ENCODE data around the gene PCCA.
A peak's percentile ranks its signal among the peaks of the same experiment; 100 is the strongest.
"Not testable (repeated sequence)": the region's sequence is repeated elsewhere in the genome, so short reads cannot be mapped to it uniquely, and the experiment has no call there.

PCCA gene

GRCh38 chr13:100517135-100517534 lies 428.2 kb downstream of the PCCA start:
- no peak for DNase-seq

DNA sequence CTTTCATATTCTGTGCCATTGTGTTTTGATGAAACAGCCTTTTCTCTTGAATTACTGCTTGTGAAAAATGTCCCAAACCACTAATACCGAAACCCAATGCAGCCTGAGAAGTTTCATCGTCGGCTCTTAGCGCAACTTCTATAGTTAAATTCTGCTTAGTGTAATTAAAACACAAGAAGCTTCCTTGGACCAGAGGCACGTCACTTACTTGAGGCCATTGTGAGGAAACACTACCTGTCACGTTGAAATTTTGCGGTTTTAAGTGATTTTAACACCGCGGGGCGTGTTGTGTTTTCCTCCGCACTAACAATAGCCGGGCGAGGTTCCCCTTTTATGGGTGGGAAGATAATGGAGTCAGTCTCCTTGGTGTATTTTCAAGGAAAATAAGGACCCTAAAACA lies 428.8 kb downstream of the PCCA start:
- DNase-seq, result no peak

DNA sequence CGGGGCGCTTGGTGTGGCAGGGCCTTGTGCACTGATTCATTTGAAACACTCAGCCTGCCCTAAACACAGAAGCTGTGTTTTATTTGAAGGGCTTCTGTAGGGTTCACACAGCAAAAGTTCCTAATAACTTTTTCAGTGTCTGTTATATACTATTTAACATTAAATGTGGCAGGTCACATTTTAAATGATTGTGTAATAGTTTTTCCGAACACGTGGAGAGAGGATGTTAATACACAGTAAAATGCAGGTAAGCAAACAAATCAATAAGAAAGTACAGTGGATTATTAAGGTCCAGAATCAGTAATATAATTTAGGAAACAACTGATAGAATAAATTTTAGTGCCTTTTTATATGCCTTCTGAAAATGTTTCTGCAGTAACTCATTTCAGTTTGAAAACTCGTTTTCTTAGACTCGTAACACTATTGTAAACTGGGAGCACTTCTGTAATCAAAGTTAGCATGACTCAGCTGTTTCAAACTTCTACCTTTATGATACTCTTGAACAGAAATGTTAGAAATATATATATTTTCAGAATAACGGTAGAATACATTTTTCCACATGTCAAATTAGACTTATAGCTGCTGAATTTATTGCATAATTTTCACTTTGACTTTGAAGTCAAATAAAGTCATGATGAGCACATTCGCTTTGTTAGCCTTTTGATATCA lies 429.6 kb downstream of the PCCA start:
- no peak for DNase-seq

DNA sequence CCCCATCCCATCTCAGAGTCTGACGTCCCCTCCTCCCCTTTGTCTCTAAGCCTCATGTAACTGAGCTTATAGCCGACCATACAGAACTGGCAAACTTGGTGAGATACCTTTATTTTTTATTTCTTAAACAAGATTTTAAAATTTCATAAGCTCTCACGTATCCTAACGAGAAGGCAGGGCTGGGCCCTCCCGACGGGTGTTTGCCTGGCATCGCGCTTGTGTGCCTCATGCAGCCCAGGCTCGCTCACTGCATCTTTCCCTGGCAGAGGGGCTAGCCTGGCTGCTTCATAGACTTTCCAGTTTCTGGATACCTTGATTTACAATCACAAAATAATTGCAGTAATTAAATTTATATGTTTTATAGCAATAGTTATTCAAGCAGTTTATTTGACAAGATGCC lies 430.7 kb downstream of the PCCA start:
- DNase-seq, result no peak

GRCh38 chr13:100520936-100521850 lies 432.3 kb downstream of the PCCA start:
- peak in 1 of 2 experiments; percentile 53 for DNase-seq

GRCh38 chr13:100521851-100522617 lies 433.1 kb downstream of the PCCA start:
- DNase-seq, result no peak

DNA sequence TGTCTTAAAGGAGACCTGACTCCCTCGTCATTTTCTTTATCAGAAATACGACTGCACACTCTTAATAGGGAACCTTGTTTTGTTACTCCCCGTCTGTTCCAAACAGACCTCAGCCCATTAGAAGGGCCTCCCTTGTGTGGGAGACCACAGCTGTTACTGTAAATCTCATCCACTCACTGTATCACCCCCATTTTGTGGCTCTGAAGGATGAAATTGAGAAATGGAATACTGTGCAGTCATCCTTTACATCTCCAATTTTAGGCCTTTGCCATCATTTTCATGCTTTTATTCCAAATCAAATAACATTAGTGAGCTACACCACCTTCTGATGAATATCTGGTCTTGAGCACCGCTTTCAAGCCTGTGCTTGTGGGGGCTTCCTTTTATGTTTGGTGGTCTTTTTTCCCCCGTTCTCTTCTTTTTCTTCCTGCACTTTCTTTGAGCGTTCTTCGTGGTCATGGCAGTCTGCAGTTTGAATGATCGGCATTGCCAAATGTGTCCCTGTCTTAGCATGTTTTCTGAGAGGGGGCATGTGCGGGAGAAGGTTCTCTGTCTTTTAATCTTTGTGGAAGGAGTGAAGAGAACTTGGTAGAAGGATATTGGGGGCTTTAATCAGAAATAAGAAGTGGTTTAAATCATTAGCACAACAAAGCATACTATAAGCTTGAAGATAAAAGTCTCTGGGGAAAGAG lies 433.9 kb downstream of the PCCA start:
- no peak for DNase-seq

- no peak for DNase-seq
Measured at GRCh38 chr13:100523411-100523810, 434.5 kb downstream of the PCCA start.

DNA sequence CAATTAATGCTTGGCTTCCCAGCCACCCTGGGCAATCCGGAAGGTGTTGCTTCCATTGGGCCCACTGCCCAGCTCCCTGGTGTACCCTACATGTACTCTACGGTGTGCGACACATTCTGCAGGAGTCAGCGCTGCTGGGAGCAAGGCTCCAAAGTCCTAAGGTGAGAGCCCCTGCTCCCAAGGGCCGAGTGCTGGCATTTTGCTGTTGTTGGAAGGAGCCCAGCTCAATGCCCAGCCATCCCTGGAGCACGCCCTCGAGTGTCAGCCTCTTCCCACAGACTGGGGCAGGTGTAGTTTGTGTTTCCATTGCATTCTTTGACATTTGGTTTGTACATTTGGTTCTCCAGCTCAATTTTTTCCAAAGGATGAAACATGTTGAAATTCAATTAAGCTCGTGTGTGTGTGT lies 435.1 kb downstream of the PCCA start:
- no peak for DNase-seq

- DNase-seq, result not testable (repeated sequence)
Measured at GRCh38 chr13:100524688-100525087, 435.8 kb downstream of the PCCA start.

GRCh38 chr13:100525453-100526317 lies 436.8 kb downstream of the PCCA start:
- DNase-seq, result no peak

DNA sequence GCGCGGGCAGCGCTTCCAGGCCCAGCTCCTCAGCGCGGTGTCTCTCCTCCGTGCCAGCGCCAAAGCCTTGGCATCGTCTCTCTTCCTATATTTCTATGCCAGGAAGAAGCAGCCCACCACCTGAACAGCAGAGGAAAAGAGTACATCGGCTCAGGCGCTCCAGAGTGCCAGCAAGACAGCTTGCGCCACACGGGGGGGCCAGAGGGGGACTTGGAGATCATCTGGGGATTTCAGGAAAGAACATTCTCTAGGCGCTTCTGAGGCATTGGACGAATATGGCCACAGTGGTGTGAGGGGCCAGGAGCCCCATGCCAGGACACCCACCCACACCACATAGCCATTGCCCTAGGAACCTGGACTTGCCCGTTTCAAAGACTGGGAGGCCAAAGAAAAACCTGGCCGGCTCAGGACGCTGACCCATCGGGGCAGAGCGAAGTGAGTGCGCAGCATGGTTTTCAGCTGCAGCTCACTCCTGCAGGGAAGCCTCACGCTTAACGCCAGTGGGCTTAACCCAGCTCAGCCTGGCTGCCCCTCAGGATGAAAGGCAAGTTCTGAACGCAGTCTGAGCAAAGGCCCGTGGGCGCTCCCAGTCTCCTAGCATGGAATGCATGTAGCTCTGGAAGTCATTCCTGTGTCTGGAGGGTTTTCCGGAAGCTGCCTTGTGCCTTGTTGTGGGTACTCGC lies 437.6 kb downstream of the PCCA start:
- DNase-seq, result no peak

DNA sequence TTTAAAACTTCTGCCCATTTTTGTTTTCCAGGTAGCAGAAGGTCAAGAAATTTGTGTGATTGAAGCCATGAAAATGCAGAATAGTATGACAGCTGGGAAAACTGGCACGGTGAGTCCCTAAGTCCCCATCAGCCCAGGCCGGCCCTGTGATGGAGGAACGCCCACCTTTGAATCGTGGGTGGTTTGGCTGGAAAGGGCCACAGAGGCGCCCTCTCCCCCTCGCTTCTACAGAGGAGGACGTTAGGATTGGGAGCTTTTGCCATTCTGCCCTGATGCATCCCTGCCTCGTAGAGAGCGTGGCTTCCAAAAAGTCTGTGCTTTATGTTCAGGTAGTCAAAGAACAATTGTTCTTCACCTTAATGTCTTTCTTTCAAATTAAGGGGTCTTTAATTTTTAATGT lies 438.8 kb downstream of the PCCA start:
- DNase-seq, result no peak

DNA sequence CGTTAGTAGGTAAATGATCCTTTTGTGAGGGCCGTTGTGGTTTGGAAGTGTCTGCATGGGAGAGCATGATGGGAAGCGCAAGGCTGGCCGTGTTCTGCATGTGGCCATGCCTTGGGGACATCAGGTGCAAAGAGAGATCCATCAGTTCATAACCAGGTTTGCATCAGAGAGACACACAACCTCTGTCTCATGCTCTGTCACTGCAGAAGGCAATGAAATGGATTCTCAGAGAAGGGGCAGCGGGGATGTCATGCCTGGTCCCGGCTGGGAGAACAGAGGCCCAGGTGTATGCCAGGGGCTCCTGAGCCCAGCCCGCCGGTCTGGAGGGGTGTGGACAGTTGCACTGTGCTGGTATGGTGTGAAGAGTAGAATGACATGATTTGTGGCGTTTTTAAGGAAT lies 439.5 kb downstream of the PCCA start:
- DNase-seq, result no peak

GRCh38 chr13:100528820-100529219 lies 439.9 kb downstream of the PCCA start:
- no peak for DNase-seq

DNA sequence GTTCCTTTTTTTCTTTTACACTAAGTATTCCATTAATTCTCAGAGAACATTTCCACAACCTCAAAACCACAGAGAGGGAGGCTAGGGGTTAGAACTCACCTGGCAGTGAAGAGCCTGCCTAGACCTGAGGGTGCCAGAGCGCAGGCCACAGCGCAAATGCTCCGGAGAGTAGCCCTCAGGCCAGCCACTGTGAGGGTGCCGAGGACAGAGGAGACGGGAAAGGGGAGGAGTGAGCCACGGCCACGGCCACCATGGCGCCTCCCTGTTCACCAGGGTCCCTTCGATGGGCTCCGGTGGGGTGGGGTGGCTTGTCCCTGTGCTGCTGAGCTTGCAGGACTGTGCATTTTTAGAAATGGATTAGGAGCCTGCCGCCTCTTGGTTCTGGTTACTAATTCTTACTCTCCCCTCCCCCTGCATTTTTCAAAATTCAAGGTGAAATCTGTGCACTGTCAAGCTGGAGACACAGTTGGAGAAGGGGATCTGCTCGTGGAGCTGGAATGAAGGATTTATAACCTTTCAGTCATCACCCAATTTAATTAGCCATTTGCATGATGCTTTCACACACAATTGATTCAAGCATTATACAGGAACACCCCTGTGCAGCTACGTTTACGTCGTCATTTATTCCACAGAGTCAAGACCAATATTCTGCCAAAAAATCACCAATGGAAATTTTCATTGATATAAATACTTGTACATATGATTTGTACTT lies 440.9 kb downstream of the PCCA start:
- DNase-seq, result no peak

DNA sequence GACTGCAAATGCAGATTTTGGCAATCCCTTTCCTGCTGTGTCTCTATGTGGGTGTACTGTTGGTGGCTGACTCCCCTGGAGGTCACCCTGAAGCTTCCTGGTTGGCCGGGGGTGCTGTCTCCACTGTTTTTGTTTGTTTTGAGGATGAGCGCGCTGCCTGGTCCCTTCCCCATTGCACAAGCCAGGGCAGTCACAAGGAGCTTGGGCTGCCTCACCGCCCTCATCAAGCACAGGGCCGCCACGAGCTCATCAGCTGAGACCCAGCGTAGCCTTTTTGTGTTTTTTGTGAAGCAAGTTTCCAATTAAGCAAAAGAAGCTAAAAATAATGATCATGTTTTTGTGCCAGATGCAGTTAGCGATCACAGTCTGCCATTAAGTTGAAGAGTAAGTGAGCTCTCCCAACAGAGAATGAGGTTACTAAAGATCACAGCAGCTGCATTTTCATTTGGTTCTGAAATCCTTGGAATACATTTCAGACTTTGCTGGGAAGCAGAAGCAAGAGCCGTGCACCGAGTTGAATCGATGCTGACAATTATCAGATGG lies 441.8 kb downstream of the PCCA start:
- no peak for DNase-seq

DNA sequence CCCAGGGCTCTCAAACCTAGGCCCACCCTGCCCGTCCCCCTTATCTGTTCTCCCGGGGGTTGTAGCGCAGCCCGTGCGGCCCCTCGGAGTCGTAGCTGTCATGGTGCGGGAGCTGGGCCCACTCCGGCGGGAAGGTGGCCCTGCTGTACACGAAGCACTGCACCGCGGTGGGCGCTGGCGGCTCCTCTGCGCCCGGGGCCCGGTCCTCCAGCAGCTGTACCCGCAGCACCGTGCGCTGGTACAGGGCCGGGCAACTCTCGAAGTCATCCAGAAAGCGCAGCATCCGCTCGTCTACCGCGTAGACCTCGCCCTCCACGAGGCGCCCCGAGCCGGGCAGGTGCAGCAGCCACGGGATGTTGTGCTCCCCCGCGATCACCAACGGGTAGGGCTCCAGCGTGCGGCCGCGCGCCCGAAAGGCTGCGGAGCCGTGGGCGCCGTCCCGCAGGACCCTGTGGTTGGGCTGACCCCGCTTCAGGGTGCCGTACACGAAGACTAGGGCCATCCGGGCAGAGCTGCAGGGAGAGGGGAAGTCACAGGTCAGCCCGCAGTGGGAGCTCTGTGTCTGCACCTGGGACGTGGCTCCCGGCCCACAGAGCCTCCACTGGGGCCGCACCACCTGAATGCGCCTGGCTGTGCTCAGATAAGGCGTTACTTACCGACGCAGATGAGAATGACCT lies 443.3 kb downstream of the PCCA start:
- no peak for DNase-seq

GRCh38 chr13:100532836-100533435 lies 444.0 kb downstream of the PCCA start:
- DNase-seq, result no peak

All from NCI-H187 (cell line).